ENCODE data around the gene WLS. TPM values are rescaled to one million over a fixed set of nuclear protein-coding genes. Genes with fewer than 3 reads are reported as not detected.

WLS gene
- total RNA-seq, 4 donors from 2014 or later, result 37.8 to 56.3 (median 48.7) TPM

DNA sequence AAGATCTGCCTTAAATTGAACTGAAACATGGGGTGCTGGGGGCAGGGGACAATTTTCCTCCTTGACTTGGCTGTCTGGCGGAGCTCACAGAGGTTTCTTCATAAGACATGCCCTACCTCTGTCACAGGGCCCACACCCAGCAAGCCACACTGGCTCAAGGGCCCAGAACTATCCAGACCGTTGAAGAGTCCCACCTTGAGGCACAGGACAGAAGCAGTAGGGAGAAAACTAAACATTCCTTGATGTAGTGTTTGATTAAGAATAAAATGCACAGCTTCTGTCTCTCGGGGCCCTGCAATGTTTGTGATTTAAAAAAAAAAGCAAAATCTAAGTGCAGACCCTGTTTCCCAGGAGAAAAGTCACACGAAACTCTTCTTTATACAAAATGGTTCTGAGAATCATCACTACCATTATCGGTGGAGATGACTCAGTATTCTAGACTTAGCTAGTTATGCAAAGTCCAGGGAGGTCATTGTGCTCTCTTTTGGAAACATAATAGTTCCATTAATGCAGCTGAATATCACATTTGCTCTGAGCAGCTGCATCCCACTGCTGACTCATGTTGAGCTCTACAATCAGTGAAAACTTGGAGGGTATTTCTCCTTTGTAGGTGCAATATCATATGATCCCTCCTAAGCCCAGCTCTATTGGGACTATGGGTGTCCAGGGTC, 128.3 kb downstream of the WLS start:
- H3K4me3 ChIP-seq (ENCODE audit: low read depth, poor library complexity, severe bottlenecking), result no peak overlapping the region
- TF ChIP-seq, protein P1, sequence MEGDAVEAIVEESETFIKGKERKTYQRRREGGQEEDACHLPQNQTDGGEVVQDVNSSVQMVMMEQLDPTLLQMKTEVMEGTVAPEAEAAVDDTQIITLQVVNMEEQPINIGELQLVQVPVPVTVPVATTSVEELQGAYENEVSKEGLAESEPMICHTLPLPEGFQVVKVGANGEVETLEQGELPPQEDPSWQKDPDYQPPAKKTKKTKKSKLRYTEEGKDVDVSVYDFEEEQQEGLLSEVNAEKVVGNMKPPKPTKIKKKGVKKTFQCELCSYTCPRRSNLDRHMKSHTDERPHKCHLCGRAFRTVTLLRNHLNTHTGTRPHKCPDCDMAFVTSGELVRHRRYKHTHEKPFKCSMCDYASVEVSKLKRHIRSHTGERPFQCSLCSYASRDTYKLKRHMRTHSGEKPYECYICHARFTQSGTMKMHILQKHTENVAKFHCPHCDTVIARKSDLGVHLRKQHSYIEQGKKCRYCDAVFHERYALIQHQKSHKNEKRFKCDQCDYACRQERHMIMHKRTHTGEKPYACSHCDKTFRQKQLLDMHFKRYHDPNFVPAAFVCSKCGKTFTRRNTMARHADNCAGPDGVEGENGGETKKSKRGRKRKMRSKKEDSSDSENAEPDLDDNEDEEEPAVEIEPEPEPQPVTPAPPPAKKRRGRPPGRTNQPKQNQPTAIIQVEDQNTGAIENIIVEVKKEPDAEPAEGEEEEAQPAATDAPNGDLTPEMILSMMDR (IDR thresholded peaks at IDR 0.05), result no peak
- no peak for TF ChIP-seq POLR2A (IDR thresholded peaks at IDR 0.05)
- 87 to 89% methylated on average over 5 of the region's 5 CpGs for WGBS, 2 donors
- intact Hi-C loops (cut with DNase I; ENCODE audit: low total_unique reads), result loop anchor here (10.0 kb wide), 1 partner anchor 249 kb away; no protein-coding TSS in a partner anchor
- no peak for DNase-seq (ENCODE audit: low spot score in 2 of 2)

DNA sequence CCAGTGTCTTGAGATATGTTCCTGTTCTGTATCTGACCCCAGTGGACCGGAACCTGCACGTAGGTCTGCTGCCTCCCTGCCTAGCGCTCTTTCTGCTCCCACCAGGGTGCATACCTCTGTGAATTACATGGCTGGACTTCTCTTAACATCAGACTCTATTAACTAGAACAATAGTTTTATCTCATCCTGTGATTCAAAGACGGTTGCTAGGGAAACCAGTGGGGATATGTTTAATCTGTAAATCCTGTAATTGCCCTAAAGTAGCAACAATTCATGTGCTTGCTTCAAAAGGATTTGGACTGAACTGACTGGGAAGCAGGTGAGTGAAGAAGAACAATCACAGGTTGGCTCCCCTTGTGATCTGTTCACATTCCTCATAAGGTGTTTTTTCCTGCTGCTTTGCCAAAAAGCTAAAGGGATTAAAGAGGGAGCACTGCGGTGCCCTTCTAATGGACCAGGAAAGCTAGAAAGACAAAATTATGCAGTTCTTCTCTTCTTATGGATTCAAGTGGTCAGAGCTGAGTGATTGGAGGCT, 129.2 kb downstream of the WLS start:
- TF ChIP-seq, protein P1 (IDR thresholded peaks at IDR 0.05), result no peak
- TF ChIP-seq POLR2A (IDR thresholded peaks at IDR 0.05), result no peak
- intact Hi-C loops (cut with DNase I; ENCODE audit: low total_unique reads), result loop anchor here (10.0 kb wide), 1 partner anchor 248 kb away; no protein-coding TSS in a partner anchor
- no peak overlapping the region for H3K4me3 ChIP-seq (ENCODE audit: low read depth, poor library complexity, severe bottlenecking)
- WGBS, 2 donors, result 88 to 93% methylated on average over 5 of the region's 5 CpGs
- DNase-seq (ENCODE audit: low spot score in 2 of 2), result no peak

DNA sequence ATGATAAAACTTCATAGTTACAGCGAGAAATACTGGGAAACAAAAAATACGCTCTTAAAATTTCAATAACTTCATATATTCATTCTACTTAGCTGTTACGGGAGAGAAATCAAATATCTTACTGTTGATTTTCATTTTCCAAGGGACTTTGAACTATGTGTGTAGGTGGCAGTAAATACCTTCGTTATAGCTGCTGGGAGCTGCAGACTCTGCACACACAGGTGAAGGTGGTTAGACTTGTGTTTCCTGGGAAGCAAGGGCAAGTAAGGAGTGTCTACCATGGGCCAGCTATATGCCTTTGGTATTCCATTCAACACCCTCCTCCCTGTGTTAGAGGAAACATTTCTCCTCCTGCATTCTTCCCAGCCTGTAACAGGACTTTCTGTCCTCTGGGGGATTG, 130.5 kb downstream of the WLS start:
- no peak overlapping the region for H3K4me3 ChIP-seq (ENCODE audit: low read depth, poor library complexity, severe bottlenecking)
- 89 to 94% methylated on average over 4 of the region's 4 CpGs for WGBS, 2 donors
- intact Hi-C loops (cut with DNase I; ENCODE audit: low total_unique reads), result loop anchor here (10.0 kb wide), 1 partner anchor 247 kb away; no protein-coding TSS in a partner anchor
- DNase-seq (ENCODE audit: low spot score in 2 of 2), result no peak
- no peak for TF ChIP-seq POLR2A (IDR thresholded peaks at IDR 0.05)
- TF ChIP-seq, protein P1 (IDR thresholded peaks at IDR 0.05), result no peak

DNA sequence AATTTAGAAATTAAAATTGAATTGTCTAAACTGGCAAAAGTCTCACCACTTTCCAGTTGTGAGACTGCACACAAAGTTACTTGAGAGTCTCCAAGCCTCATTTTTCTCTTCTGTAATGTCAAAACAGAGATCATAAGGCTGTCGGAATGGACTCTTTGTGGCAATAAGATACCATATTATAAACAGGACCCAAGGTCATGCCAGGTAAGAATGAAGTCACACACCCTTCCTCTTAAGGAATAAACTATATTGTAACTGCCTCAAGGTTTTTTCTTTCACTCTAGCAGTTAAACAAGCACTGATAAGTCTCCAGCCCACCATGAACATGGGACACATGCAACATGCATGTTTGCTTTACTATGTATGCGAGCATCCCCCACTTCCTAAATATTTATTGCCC, 131.8 kb downstream of the WLS start:
- TF ChIP-seq POLR2A (IDR thresholded peaks at IDR 0.05), result no peak
- TF ChIP-seq, protein P1 (IDR thresholded peaks at IDR 0.05), result no peak
- 94 to 96% methylated on average over 2 of the region's 2 CpGs for WGBS, 2 donors
- DNase-seq (ENCODE audit: low spot score in 2 of 2), result no peak
- intact Hi-C loops (cut with DNase I; ENCODE audit: low total_unique reads), result loop anchor here (10.0 kb wide), 1 partner anchor 246 kb away; no protein-coding TSS in a partner anchor
- H3K4me3 ChIP-seq (ENCODE audit: low read depth, poor library complexity, severe bottlenecking), result no peak overlapping the region

DNA sequence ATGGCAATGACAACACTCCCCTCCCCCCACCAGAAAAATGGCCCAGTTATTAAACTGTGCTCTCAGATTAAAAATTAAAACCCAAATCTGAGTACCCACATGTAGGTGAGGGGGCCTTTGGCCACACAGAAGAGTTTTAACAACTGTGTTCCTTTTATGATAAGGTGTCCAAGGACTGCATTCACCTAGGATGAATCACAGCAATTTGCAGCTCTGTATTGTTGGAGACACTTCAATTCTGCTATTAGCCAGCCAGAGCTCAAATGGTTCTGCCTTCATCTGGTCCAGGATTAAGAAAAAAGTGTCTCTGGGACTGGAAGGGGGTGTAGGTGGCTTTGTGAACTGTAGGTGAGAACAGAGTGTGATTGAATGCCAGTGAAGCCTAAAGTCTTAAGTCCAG, 138.6 kb downstream of the WLS start:
- no peak overlapping the region for H3K4me3 ChIP-seq (ENCODE audit: low read depth, poor library complexity, severe bottlenecking)
- intact Hi-C loops (cut with DNase I; ENCODE audit: low total_unique reads), result no loop called here
- no peak for TF ChIP-seq POLR2A (IDR thresholded peaks at IDR 0.05)
- TF ChIP-seq, protein P1 (IDR thresholded peaks at IDR 0.05), result no peak
- DNase-seq (ENCODE audit: low spot score in 2 of 2), result no peak

Measured in lower leg skin (tissue), 4 donors.